Neuronal stem cell (in vitro differentiated cells): ENCODE results near the gene ARHGEF10L.
A peak's percentile ranks its signal among the peaks of the same experiment; 100 is the strongest.

Source experiments
- DNase-seq: peaks from one replicate; pipeline ENCODE4 v3.0.0-alpha.2; 2013; ENCODE audit warnings: low spot score
- H2AFZ ChIP-seq: one replicate; pipeline ENCODE4 v1.6.1; 2013; ENCODE audit warnings: mild to moderate bottlenecking, low read length, inconsistent platforms
- H2AK5ac ChIP-seq: 2 replicates; pipeline ENCODE4 v1.6.1; 2013; ENCODE audit warnings: low read depth, mild to moderate bottlenecking, inconsistent platforms, low read length, moderate library complexity, mixed read lengths
- H2BK120ac ChIP-seq: 2 replicates; pipeline ENCODE4 v1.6.1; 2013; ENCODE audit warnings: low read depth, mild to moderate bottlenecking, inconsistent platforms, low read length, moderate library complexity, mixed read lengths
- H2BK12ac ChIP-seq: one replicate; pipeline ENCODE4 v1.6.1; 2013; ENCODE audit warnings: low read length, inconsistent platforms
- H2BK15ac ChIP-seq: 2 replicates; pipeline ENCODE4 v1.6.1; 2013; ENCODE audit warnings: mild to moderate bottlenecking, low read length, inconsistent platforms, mixed read lengths
- H2BK5ac ChIP-seq: one replicate; pipeline ENCODE4 v1.6.1; 2013; ENCODE audit warnings: inconsistent platforms, mild to moderate bottlenecking, low read length, moderate library complexity
- H3K14ac ChIP-seq: one replicate; pipeline ENCODE4 v1.6.1; 2013; ENCODE audit warnings: low read length, inconsistent platforms
- H3K18ac ChIP-seq: 2 replicates; pipeline ENCODE4 v1.6.1; 2013; ENCODE audit warnings: low read length, inconsistent platforms
- H3K23ac ChIP-seq: 2 replicates; pipeline ENCODE4 v1.6.1; 2013; ENCODE audit warnings: low read depth, mild to moderate bottlenecking, mixed read lengths, low read length, inconsistent platforms; ENCODE audit not compliant: poor library complexity
- H3K27ac ChIP-seq: replicated peaks from 3 replicates; pipeline ENCODE4 v1.5.1; 2013; ENCODE audit warnings: low read length, inconsistent platforms
- H3K27me3 ChIP-seq, 3 experiments: 2 replicates each; pipeline ENCODE4 v1.6.1; 2013; ENCODE audit warnings: low read length in 3 of 3, mild to moderate bottlenecking in 2 of 3, inconsistent platforms in 1 of 3, low read depth in 1 of 3, mixed read lengths in 1 of 3, moderate library complexity in 1 of 3; ENCODE audit not compliant: control insufficient read depth in 3 of 3, insufficient read depth in 3 of 3
- H3K36me3 ChIP-seq, 2 donors: replicated peaks in 1 of 2; 2 replicates each; pipeline ENCODE4 v1.6.1; 2013; ENCODE audit warnings: low read length in 2 of 2; ENCODE audit not compliant: control insufficient read depth in 2 of 2, insufficient read depth in 2 of 2
- H3K4ac ChIP-seq: 2 replicates; pipeline ENCODE4 v1.6.1; 2013; ENCODE audit warnings: inconsistent platforms, mild to moderate bottlenecking, low read length, moderate library complexity
- H3K4me1 ChIP-seq, 2 donors: 1 replicate in 1 of 2; 2 replicates in 1 of 2; pipeline ENCODE4 v1.6.1; 2013; ENCODE audit warnings: low read length in 2 of 2, low read depth in 1 of 2; ENCODE audit not compliant: control insufficient read depth in 2 of 2, insufficient read depth in 1 of 2
- H3K4me2 ChIP-seq: one replicate; pipeline ENCODE4 v1.6.1; 2013; ENCODE audit warnings: mild to moderate bottlenecking, low read length, inconsistent platforms; ENCODE audit not compliant: insufficient read depth, poor library complexity, severe bottlenecking
- H3K4me3 ChIP-seq, 2 donors: 2 replicates each; pipeline ENCODE4 v1.5.1; 2013; ENCODE audit warnings: low read length in 2 of 2, mild to moderate bottlenecking in 2 of 2, inconsistent platforms in 1 of 2, moderate library complexity in 1 of 2
- H3K79me1 ChIP-seq: one replicate; pipeline ENCODE4 v1.6.1; 2013; ENCODE audit warnings: low read depth, mild to moderate bottlenecking, inconsistent platforms, low read length, moderate library complexity
- H3K9ac ChIP-seq: one replicate; pipeline ENCODE4 v1.6.1; 2013; ENCODE audit warnings: mild to moderate bottlenecking, low read depth, low read length, inconsistent platforms; ENCODE audit not compliant: poor library complexity
- H3K9me3 ChIP-seq, 2 donors: replicated peaks in 1 of 2; 2 replicates each; pipeline versions ENCODE3 to v1.6.1; 2013; ENCODE audit warnings: low read length in 2 of 2, mild to moderate bottlenecking in 2 of 2, inconsistent platforms in 1 of 2, low read depth in 1 of 2, mixed read lengths in 1 of 2, moderate library complexity in 1 of 2; ENCODE audit not compliant: control insufficient read depth in 2 of 2, insufficient read depth in 1 of 2
- H4K8ac ChIP-seq: one replicate; pipeline ENCODE4 v1.6.1; 2013; ENCODE audit warnings: low read depth, mild to moderate bottlenecking, inconsistent platforms, low read length, moderate library complexity
- H4K91ac ChIP-seq: one replicate; pipeline ENCODE4 v1.6.1; 2013; ENCODE audit warnings: low read length, low read depth, mild to moderate bottlenecking, inconsistent platforms; ENCODE audit not compliant: poor library complexity
- WGBS, 2 donors: extraction: QIAGEN DNeasy Blood & Tissue Kit; methylation state at CpG; one replicate each; pipeline ENCODE4 v1.1.7; 2013; ENCODE audit warnings: missing lambda C conversion rate in 2 of 2, mixed read lengths in 1 of 2; ENCODE audit not compliant: insufficient read length in 2 of 2, insufficient replicate concordance in 1 of 2; ENCODE audit errors: extremely low coverage in 2 of 2; 5-methylcytosine and 5-hydroxymethylcytosine counted together

The ARHGEF10L gene

DNA sequence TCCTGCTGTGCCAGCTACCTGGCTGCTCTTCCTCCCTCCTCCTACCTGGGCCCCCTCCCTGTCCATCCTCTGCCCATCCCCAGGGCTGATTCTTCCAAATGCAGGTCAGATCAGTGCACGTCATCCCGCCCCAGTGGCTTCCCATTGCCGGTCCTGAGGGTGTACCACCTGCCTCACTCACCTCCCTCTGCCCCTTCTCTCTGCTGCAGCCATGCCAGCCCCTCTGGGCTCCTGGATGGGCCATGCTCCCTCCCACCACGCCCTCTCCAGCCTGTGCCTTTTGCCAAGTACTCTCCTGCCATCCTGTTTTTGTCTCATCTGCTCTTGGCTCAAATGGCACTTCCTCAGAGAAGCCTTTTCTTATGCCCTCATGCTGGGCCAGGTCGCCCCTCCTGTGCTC lies 95.8 kb downstream of the ARHGEF10L start:
- peak overlapping the region; percentile 78 for H3K9ac ChIP-seq
- peaks cover 41 to 93% of the 10 kb centered on the region in 2 donors for H3K36me3 ChIP-seq

DNA sequence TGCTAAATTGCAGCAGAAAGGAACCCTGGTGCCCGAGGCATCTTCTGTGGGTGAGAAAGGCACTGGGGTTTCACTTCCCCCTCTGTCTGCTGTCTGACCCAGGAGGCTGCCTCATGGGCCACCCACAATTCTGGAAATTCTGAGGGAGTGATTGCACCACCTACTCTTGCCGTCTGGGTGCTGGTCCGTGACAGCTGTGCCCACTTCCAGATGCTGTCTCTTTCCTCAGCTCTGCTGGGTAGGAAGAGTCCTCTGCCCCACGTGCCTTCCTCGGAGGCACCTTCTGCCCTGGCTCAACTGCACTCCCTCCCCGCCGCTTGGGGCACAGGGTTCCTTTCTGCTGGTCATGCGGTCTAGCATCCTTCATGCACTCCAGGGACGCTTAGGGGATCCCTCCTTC lies 96.3 kb downstream of the ARHGEF10L start:
- H2BK120ac ChIP-seq = no peak overlapping the region
- no peaks in the 10 kb centered on the region for H3K9me3 ChIP-seq
- no peak overlapping the region for H3K14ac ChIP-seq
- peak overlapping the region; percentile 40 for H3K23ac ChIP-seq
- H3K4ac ChIP-seq = no peak overlapping the region
- peak overlapping the region; percentile 19 for H3K18ac ChIP-seq
- no peak for DNase-seq
- no peak overlapping the region for H2BK5ac ChIP-seq
- H4K8ac ChIP-seq = no peak overlapping the region
- no peak overlapping the region for H3K4me2 ChIP-seq
- no peak overlapping the region for H2AK5ac ChIP-seq
- no peak overlapping the region for H4K91ac ChIP-seq
- peaks cover 2% of the 10 kb centered on the region for H3K79me1 ChIP-seq
- H3K4me3 ChIP-seq = no peak overlapping the region
- WGBS, 2 donors = no CpG with 5 or more reads among the region's 9 CpGs
- H3K4me1 ChIP-seq = no peaks in the 10 kb centered on the region
- no peak overlapping the region for H3K27ac ChIP-seq
- H2BK15ac ChIP-seq = no peak overlapping the region
- no peaks in the 10 kb centered on the region for H3K27me3 ChIP-seq
- H2AFZ ChIP-seq = no peak overlapping the region
- no peak overlapping the region for H2BK12ac ChIP-seq
- peaks cover 41 to 93% of the 10 kb centered on the region in 2 donors for H3K36me3 ChIP-seq
- no peak overlapping the region for H3K9ac ChIP-seq

More for the DNA sequence above, 95.8 kb downstream of the ARHGEF10L start:
- no peaks in the 10 kb centered on the region for H3K4me1 ChIP-seq
- H2BK12ac ChIP-seq = no peak overlapping the region
- H3K79me1 ChIP-seq = peaks cover 2% of the 10 kb centered on the region
- H2AFZ ChIP-seq = no peak overlapping the region
- H3K18ac ChIP-seq = no peak overlapping the region
- H4K91ac ChIP-seq = no peak overlapping the region
- WGBS, 2 donors = no CpG with 5 or more reads among the region's 5 CpGs
- no peak overlapping the region for H3K4ac ChIP-seq
- no peak overlapping the region for H4K8ac ChIP-seq
- no peak overlapping the region for H3K4me3 ChIP-seq
- no peak overlapping the region for H3K14ac ChIP-seq
- H3K9me3 ChIP-seq = no peaks in the 10 kb centered on the region
- H3K27ac ChIP-seq = no peak overlapping the region
- H2BK15ac ChIP-seq = no peak overlapping the region
- no peaks in the 10 kb centered on the region for H3K27me3 ChIP-seq
- no peak overlapping the region for H2BK5ac ChIP-seq
- no peak overlapping the region for H2BK120ac ChIP-seq
- H2AK5ac ChIP-seq = no peak overlapping the region
- H3K23ac ChIP-seq = peak overlapping the region; percentile 23
- DNase-seq = no peak
- H3K4me2 ChIP-seq = no peak overlapping the region

DNA sequence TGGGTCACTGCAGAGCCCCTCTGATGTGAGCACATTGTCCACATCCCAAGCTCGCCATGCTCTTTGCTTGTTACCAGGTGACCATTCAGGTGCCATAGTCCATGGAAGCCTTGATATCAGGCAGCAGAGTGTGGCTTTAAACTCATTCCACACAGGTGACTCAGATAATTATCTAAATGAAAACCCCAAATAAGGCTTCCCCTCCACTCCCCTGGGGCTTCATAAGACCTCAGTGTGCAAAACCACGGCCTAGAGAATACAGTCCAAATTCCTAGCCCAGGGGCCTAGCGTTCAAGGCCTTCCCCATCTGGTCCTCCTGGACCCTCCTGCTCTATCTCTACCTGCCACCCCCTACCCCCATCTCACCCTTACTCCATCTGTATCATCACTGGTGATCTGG lies 97.1 kb downstream of the ARHGEF10L start:
- no peak overlapping the region for H4K8ac ChIP-seq
- H3K14ac ChIP-seq = no peak overlapping the region
- H3K4ac ChIP-seq = no peak overlapping the region
- no peak overlapping the region for H2AK5ac ChIP-seq
- H4K91ac ChIP-seq = no peak overlapping the region
- no peak overlapping the region for H2BK15ac ChIP-seq
- no peak overlapping the region for H3K9ac ChIP-seq
- H3K36me3 ChIP-seq = peaks cover 39 to 93% of the 10 kb centered on the region in 2 donors
- H2AFZ ChIP-seq = no peak overlapping the region
- no peak overlapping the region for H3K4me2 ChIP-seq
- H3K27me3 ChIP-seq = no peaks in the 10 kb centered on the region
- no peak overlapping the region for H2BK120ac ChIP-seq
- no peaks in the 10 kb centered on the region for H3K9me3 ChIP-seq
- no peak overlapping the region for H2BK5ac ChIP-seq
- no peak overlapping the region for H3K23ac ChIP-seq
- peaks cover 2% of the 10 kb centered on the region for H3K79me1 ChIP-seq
- WGBS, 2 donors = no CpG with 5 or more reads among the region's 3 CpGs
- no peaks in the 10 kb centered on the region for H3K4me1 ChIP-seq
- no peak for DNase-seq
- H3K4me3 ChIP-seq = no peak overlapping the region
- no peak overlapping the region for H3K18ac ChIP-seq
- no peak overlapping the region for H3K27ac ChIP-seq
- H2BK12ac ChIP-seq = no peak overlapping the region

DNA sequence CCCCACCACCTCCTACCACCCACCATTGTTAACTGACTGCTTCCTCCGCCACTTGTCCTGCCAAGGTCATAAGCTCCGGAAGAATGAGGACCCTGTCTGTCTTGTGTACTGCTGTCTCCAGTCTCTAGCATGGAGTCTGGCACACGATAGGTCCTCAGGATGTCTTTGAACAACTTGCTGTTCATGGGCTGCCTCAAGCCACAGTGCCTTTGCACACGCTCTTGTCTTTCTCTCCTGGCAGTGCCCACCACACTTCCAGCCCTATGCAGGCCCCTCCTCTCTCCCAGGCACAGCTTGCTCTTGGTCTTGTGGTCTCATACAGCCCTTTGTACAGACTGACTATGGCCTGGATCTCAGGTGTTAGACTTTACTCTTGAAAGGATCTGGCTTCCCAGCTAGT lies 97.6 kb downstream of the ARHGEF10L start:
- H3K4me1 ChIP-seq = no peaks in the 10 kb centered on the region
- no peak overlapping the region for H3K23ac ChIP-seq
- H2BK15ac ChIP-seq = no peak overlapping the region
- H3K27me3 ChIP-seq = no peaks in the 10 kb centered on the region
- H3K9me3 ChIP-seq = no peaks in the 10 kb centered on the region
- H3K79me1 ChIP-seq = peaks cover 2% of the 10 kb centered on the region
- H3K18ac ChIP-seq = no peak overlapping the region
- H3K14ac ChIP-seq = no peak overlapping the region
- H3K4me2 ChIP-seq = no peak overlapping the region
- no peak overlapping the region for H4K8ac ChIP-seq
- no peak overlapping the region for H2AK5ac ChIP-seq
- H3K9ac ChIP-seq = no peak overlapping the region
- H2AFZ ChIP-seq = no peak overlapping the region
- H2BK12ac ChIP-seq = no peak overlapping the region
- no peak overlapping the region for H2BK5ac ChIP-seq
- no peak overlapping the region for H4K91ac ChIP-seq
- H3K36me3 ChIP-seq = peaks cover 36 to 89% of the 10 kb centered on the region in 2 donors
- no peak overlapping the region for H2BK120ac ChIP-seq
- no peak overlapping the region for H3K4ac ChIP-seq
- no peak overlapping the region for H3K27ac ChIP-seq
- DNase-seq = no peak
- no peak overlapping the region for H3K4me3 ChIP-seq
- no CpG with 5 or more reads among the region's 4 CpGs for WGBS, 2 donors
